ENCODE data around the gene GRK2. TPM values are rescaled to one million over a fixed set of nuclear protein-coding genes. Genes with fewer than 3 reads are reported as not detected.

Gene GRK2
- total and polyA plus RNA-seq, 2 of the 13 experiments (the other 11 are each of a cell fraction or from before 2014, with no cell fraction given), result 31.3 to 42.4 TPM

DNA sequence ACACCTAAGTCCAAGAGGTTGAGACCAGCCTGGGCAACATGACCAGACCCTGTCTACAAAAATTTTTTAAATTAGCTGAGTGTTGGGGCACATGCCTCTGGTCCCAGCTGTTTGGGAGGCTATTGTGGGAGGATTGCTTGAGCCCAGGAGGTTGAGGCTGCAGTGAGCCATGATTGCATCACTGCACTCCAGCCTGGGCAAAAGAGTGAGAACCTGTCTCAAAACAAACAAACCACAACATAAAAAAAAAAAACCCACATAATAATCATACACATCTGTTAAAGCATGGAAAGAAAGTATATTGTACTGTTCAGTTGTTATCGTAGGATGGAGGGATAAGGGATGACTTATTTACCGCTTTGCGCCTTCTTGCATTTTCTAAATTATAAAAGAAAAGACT is 35.9 kb upstream of the GRK2 start (continued):
- TF ChIP-seq, protein P1, sequence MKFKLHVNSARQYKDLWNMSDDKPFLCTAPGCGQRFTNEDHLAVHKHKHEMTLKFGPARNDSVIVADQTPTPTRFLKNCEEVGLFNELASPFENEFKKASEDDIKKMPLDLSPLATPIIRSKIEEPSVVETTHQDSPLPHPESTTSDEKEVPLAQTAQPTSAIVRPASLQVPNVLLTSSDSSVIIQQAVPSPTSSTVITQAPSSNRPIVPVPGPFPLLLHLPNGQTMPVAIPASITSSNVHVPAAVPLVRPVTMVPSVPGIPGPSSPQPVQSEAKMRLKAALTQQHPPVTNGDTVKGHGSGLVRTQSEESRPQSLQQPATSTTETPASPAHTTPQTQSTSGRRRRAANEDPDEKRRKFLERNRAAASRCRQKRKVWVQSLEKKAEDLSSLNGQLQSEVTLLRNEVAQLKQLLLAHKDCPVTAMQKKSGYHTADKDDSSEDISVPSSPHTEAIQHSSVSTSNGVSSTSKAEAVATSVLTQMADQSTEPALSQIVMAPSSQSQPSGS (CRISPR knock-in tag; IDR thresholded peaks at IDR 0.05), result no peak
- no peak for TF ChIP-seq HNF4G (IDR thresholded peaks at IDR 0.05; ENCODE audit: borderline replicate concordance, low read depth, low read length)
- no peak for TF ChIP-seq HNF4G (CRISPR knock-in tag; IDR thresholded peaks at IDR 0.05; ENCODE audit: borderline replicate concordance, low read depth)

DNA sequence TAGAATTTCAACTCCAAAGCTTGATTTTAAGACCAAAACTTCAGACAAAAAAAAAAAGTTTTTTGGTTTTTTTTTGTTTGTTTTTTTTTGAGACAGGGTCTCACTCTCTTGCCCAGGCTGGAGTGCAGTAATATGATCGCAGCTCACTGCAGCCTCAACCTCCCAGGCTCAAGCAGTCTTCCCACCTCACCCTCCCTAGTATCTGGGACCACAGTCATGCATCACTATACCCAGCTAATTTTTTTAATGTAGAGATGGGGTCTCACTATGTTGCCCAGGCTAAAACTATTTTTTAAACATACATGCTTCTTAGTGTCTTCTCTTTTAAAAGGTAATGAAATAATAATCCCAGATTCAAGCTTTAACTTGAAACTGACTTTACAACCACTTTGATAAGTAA is 35.4 kb upstream of the GRK2 start:
- peaks cover 16% of the 10 kb centered on the region; the same call in 1 of the 2 replicates for H3K4me1 ChIP-seq (ENCODE audit: insufficient read depth, low read length)
- H3K79me2 ChIP-seq (ENCODE audit: insufficient read depth, low read length), result no peaks in the 10 kb centered on the region

DNA sequence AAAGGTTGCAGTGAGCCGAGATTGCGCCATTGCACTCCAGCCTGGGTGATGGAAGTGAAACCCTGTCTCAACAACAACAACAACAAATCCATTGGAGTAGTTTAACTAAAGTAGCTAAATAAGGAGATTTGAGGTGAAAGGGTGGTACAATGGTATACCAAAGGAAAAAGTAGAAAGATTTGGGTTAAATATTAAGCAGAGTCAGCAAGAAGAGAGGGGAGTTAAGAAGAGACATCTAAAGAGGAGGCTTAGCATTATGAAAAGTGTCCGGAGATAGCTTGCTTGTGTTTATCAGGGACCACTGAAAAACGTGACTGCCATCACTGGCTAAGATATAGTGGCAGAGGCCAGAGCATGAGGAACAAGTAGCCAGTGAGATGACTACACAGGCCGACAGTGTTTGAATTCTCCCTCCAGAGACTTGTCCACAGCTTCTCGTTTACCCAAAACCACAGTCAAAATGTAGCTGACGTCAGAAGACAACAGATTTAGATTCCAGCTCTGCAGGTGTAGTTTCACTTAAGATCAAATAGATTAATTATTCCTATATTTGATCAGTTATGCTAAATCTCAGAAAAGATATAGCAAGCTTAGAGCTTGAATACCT is 32.6 kb upstream of the GRK2 start:
- H4K20me1 ChIP-seq (ENCODE audit: insufficient read depth, low read length), result no peaks in the 10 kb centered on the region
- H3K4me3 ChIP-seq (replicated peaks in 1 of 3; ENCODE audit: insufficient read depth in 1 of 3, low read depth in 2 of 3, low read length in 3 of 3), result no peak overlapping the region
- no peaks in the 10 kb centered on the region for H3K9me3 ChIP-seq (ENCODE audit: low read length)
- no peaks in the 10 kb centered on the region for H3K79me2 ChIP-seq (ENCODE audit: insufficient read depth, low read length)
- in situ Hi-C loops (cut with HindIII; ENCODE audit: extremely low pct_ligation_motif_present, low pct_unique_long_range_greater_than_20kb), result no loop called here
- FAIRE-seq (no peak), ATAC-seq (no peak), DNase-seq (ENCODE audit: low spot score) (no peak)
- no peak overlapping the region for H3K27ac ChIP-seq (ENCODE audit: extremely low read length, insufficient read depth, low read length)
- H3K27me3 ChIP-seq (ENCODE audit: control insufficient read depth in 1 of 2, insufficient read depth in 2 of 2, low read length in 2 of 2), result no peaks in the 10 kb centered on the region
- H3K36me3 ChIP-seq (replicated peaks in 1 of 2; ENCODE audit: control insufficient read depth in 1 of 2, insufficient read depth in 2 of 2, low read length in 2 of 2), result peaks cover 12 to 36% of the 10 kb centered on the region in 2 experiments
- POLR2A ChIA-PET, result no interaction called here
- 74% methylated on average over 7 of the region's 7 CpGs for WGBS (ENCODE audit: low lambda C conversion rate)
- H3K4me2 ChIP-seq (ENCODE audit: low read depth, low read length), result no peak overlapping the region
- CTCF ChIA-PET (ENCODE audit: low intra/inter-chr PET ratio, low total read pairs), result no interaction called here
- peaks cover 22% of the 10 kb centered on the region for H3K4me1 ChIP-seq (ENCODE audit: insufficient read depth, low read length)
- BruUV-seq (replicated peaks), result TSS peak; percentile 39
- H2AFZ ChIP-seq (ENCODE audit: low read length), result no peak overlapping the region
- intact Hi-C loops (cut with micrococcal nuclease; ENCODE audit: unreplicated experiment), result no loop called here
- no peak overlapping the region for H3K9ac ChIP-seq (ENCODE audit: insufficient read depth, low read depth, low read length)
- TF ChIP-seq MAFK (conservative IDR thresholded peaks at IDR 0.05 in 1 of 2, IDR thresholded peaks at IDR 0.05 in 1 of 2; ENCODE audit: low read length in 2 of 2), result peak; percentile 63 to 83; a peak in 3 of 4 replicates
- no peak for TF ChIP-seq KLF12 (CRISPR knock-in tag; IDR thresholded peaks at IDR 0.05; ENCODE audit: borderline replicate concordance)
- TF ChIP-seq ZNF367 (CRISPR knock-in tag; IDR thresholded peaks at IDR 0.05; ENCODE audit: borderline replicate concordance), result no peak
- no peak for TF ChIP-seq ZMAT5 (CRISPR knock-in tag; IDR thresholded peaks at IDR 0.05; ENCODE audit: borderline replicate concordance, low read depth)
- no peak for TF ChIP-seq PRMT3 (CRISPR knock-in tag; IDR thresholded peaks at IDR 0.05; ENCODE audit: borderline replicate concordance, low read depth)
- no peak for TF ChIP-seq TEAD3 (CRISPR knock-in tag; optimal IDR thresholded peaks at IDR 0.05; ENCODE audit: borderline replicate concordance)
- no peak for TF ChIP-seq KDM1A (CRISPR knock-in tag; IDR thresholded peaks at IDR 0.05)
- TF ChIP-seq ZNF468 (CRISPR knock-in tag; IDR thresholded peaks at IDR 0.05), result no peak
- no peak for TF ChIP-seq ZSCAN20 (CRISPR knock-in tag; IDR thresholded peaks at IDR 0.05; ENCODE audit: borderline replicate concordance)
- TF ChIP-seq SMAD3 (CRISPR knock-in tag; IDR thresholded peaks at IDR 0.05), result no peak
- peak; percentile 75 for TF ChIP-seq MAFF (IDR thresholded peaks at IDR 0.05; ENCODE audit: low read depth, low read length)

More for the DNA sequence above, 35.4 kb upstream of the GRK2 start:
- FAIRE-seq (no peak), DNase-seq (ENCODE audit: low spot score) (no peak), ATAC-seq (no peak)
- H3K4me2 ChIP-seq (ENCODE audit: low read depth, low read length), result no peak overlapping the region
- H3K36me3 ChIP-seq (replicated peaks in 1 of 2; ENCODE audit: control insufficient read depth in 1 of 2, insufficient read depth in 2 of 2, low read length in 2 of 2), result peaks cover 20 to 50% of the 10 kb centered on the region in 2 experiments
- H4K20me1 ChIP-seq (ENCODE audit: insufficient read depth, low read length), result no peaks in the 10 kb centered on the region
- ChIA-PET POLR2A (no interaction called here), CTCF (ENCODE audit: low intra/inter-chr PET ratio, low total read pairs) (no interaction called here)
- 100% methylated on average over 1 of the region's 1 CpG for WGBS (ENCODE audit: low lambda C conversion rate)
- H3K9ac ChIP-seq (ENCODE audit: insufficient read depth, low read depth, low read length), result no peak overlapping the region
- no peak overlapping the region for H2AFZ ChIP-seq (ENCODE audit: low read length)
- in situ Hi-C loops (cut with HindIII; ENCODE audit: extremely low pct_ligation_motif_present, low pct_unique_long_range_greater_than_20kb) (no loop called here), intact Hi-C loops (cut with micrococcal nuclease; ENCODE audit: unreplicated experiment) (no loop called here)
- BruUV-seq (replicated peaks), result no TSS peak
- H3K27me3 ChIP-seq (ENCODE audit: control insufficient read depth in 1 of 2, insufficient read depth in 2 of 2, low read length in 2 of 2), result no peaks in the 10 kb centered on the region
- no peaks in the 10 kb centered on the region for H3K9me3 ChIP-seq (ENCODE audit: low read length)
- no peak overlapping the region for H3K27ac ChIP-seq (ENCODE audit: extremely low read length, insufficient read depth, low read length)
- TF ChIP-seq KDM2A (CRISPR knock-in tag; IDR thresholded peaks at IDR 0.05; ENCODE audit: borderline replicate concordance, low read depth), result no peak
- peak; percentile 52; the same call in 1 of the 2 replicates for TF ChIP-seq ZNF121 (CRISPR knock-in tag; IDR thresholded peaks at IDR 0.05)
- H3K4me3 ChIP-seq (replicated peaks in 1 of 3; ENCODE audit: insufficient read depth in 1 of 3, low read depth in 2 of 3, low read length in 3 of 3), result no peak overlapping the region

Measured in HepG2 (cell line).